ENCODE data around the gene SCP2.

DNA sequence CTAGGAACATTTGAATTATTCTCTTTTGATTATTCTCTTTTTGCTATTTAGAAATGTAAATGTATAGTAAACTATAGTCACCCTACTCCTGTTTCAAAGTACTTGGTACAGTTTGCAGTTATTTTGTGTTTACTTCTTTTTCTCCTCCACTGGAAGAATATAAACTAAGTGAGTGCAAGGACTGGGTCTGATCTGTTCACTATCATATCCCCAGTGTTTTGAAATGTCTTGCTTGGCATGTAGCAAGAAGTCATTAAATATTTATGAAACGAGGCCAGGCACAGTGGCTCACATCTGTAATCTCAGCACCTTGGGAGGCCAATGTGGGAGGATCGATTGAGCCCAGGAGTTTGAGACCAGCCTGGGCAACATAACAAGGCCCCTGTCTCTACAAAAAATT, 99.2 kb downstream of the SCP2 start:
- TF ChIP-seq CTCF (IDR thresholded peaks at IDR 0.05; ENCODE audit: insufficient read depth, low read depth, low read length): no peak
- TF ChIP-seq EZH2 (IDR thresholded peaks at IDR 0.05; ENCODE audit: insufficient read depth, low read length): no peak

Measured in astrocyte (in vitro differentiated cells and primary cell).